KG1 (cell line): Measurements from ENCODE around the gene FSD1L.

ENCODE experiments used
- DNase-seq: peaks from one replicate; lab custom pipeline; 2025; lab: John Stamatoyannopoulos, UW

Gene FSD1L

DNA sequence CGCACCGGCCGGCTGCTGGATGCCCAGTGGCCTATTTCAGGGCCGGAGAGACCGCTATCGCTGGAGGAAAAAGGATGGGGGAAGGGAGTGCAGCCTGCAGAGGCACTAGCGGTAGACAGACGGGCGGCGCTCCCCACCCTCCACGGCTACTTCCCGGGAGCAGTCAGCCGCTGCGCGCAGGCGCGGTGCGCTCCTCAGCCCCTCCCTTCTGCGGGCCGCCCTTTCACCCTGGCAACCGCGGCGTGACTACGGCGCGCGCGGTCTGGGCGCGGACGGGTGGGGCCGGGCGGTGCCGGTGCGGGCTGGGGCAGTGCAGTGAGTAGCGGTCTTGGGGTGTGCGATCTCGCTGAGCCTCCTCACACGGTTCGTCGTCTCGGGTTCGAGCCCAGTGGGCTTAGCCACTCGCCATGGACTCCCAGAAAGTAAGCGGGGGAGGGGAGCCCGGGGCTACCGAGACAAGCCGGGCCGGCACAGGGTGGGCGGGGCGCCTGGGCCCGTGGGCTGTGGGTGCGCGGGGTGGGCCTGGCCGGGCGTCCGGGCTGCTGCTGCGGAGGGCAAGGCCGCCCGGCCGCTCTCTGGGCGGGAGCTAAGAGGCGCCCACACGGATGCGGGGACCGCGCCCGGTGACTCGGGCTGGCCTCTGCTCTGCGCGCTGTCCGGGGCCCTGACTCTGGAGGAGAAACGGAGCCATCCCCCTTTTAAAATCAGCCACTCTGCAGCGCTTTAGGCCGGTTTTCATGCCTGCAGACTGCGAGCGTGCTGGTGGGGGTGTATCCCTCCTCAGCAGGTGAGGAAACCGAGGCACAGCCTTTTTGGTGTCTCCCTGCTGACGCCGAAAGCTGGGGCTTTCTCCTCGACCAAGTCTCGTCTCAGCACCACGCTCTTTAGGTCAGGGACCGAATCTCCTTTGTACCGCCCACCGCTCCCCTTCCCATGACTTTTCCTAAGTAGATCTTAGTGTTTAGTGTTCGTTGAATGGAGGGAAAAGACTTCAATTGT lies at the start of gene FSD1L:
TSS of gene FSD1L (plus strand) at position 221 of the 999 bp plus-strand sequence. CDS start at position 408, 187 bp downstream.
- DNase-seq = peak; percentile 40

DNA sequence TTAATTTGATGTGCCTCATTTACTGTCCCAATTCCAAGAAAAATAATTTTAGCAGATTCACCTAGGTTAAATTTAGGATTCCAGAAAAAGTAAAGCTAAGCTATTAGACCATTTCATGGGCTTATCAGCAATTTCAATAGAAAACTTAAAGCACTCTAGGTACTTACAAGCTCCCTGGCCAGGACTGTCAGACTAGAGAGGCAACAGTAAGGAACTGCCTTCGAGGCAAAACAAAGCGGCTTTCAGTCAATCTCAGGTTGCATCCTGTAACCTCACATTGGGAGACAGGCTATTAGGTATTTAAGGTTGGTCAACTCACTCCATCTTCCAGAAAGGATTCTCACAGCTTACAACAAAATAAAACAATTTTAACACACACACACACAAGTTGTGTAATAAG lies 48.7 kb upstream of the FSD1L start:
- no peak for DNase-seq

DNA sequence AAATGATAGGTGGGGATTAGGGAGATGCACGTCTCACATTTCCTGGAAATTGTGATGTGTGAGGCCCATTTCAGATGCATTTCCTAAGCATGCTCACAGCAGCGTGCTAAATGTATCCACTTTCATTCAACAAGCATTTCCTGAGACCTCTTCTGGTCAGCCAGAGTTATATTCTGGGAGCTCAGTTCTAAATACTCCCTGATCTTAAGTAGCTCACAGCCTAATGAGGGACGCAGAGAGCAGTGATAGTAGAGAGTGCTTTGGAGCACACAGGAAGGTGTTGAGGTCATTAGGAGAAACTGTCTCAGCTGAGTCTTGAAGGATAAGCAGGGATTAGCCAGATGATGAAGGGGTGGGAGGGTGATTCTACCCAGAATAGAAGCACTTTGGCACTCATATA lies 46.2 kb upstream of the FSD1L start:
- DNase-seq = no peak

DNA sequence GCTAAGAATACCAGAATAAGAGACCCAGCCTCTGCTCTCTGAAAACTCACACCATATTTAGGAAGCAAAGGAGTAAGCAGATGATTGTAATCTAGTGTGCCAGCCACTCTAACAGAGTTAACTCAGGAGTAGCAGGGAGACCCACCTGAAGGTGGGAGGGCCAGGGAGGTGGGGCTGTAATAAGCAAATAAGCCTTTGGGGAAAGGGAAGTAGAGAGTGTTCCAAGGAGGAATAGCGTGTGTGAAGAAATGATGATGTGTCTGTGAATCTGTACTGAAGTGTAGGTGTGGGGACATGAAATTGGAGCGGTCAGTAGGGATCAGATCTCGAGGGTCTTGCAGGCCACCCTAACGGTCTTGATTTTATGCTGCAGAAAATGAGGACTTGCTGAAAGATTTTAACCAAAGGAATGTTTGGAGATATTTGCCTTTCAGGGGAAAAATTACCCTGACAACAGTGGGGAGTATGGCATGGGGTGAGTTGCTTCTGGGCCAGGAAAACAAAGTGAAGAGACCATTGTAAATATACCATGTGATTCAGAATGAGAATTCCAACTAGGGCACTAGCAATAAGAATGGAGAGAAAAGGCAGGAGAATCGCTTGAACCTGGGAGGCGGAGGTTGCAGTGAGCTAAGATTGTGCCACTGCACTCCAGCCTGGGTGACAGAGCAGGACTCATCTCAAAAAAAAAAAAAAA lies 44.1 kb upstream of the FSD1L start:
- no peak for DNase-seq

DNA sequence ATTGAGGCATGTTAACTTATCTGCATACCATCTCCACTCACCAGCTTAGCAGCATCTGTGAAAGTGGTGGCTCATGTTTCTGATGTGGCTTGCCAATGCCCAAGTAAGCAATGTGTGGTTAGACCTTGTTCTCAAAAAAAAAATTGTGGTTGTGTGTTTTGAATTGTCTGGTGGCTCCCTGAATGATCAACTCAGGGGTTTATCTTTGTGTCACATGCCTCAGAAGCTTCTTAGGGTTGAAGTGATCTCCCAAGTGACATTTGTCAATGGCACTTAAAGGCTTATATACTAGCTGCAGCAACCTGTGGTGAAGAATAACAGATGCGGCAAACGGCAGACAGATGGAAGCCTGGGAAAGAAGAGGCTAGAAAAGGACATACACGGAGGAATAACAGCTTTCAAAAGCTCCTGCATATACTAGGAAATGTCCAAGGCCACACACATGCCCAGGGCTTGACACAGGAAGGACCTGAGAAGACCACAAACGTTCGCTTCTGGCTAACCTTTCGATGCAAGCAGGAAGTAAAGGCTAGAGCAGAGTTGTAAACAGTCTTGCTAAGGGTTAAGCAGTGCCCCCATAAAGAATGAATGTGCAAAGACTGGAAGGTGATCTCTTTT lies 42.2 kb upstream of the FSD1L start:
- peak; percentile 86 for DNase-seq

DNA sequence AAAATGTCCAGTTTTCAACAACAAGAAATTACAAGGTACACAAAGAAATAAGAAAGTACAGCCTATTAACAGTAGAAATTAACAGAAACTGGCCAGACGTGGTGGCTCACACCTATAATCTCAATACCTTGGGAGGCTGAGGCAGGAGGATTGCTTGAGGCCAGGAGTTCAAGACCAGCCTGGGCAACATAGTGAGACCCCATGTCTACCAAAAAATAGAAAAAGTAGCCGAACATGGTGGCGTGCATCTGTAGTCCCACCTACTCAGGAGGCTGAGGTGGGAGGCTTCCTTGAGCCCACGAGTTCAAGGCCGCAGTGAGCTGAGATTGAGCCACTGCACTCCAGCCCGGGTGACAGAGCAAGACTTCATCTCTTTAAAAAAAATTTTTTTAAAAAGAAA lies 41.5 kb upstream of the FSD1L start:
- no peak for DNase-seq

DNA sequence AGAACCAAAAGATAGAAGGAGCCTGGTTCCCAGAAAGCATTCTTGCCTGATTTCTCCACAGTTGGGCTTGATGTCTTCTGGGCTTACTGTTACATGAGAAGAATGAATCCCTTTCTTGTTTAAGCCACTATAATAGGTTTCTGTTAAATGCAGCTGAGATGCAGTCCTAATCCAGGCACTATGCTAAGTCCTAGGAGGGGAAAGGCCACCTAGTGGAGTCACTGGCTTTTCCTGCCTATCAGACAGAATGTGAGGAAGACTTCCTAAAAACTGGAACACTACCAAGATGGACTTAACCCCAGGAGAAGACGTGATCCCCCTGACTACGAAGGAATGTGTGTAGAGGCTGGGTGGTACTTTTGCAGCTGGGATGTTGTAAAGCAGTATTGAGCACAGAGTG lies 34.3 kb upstream of the FSD1L start:
- no peak for DNase-seq

DNA sequence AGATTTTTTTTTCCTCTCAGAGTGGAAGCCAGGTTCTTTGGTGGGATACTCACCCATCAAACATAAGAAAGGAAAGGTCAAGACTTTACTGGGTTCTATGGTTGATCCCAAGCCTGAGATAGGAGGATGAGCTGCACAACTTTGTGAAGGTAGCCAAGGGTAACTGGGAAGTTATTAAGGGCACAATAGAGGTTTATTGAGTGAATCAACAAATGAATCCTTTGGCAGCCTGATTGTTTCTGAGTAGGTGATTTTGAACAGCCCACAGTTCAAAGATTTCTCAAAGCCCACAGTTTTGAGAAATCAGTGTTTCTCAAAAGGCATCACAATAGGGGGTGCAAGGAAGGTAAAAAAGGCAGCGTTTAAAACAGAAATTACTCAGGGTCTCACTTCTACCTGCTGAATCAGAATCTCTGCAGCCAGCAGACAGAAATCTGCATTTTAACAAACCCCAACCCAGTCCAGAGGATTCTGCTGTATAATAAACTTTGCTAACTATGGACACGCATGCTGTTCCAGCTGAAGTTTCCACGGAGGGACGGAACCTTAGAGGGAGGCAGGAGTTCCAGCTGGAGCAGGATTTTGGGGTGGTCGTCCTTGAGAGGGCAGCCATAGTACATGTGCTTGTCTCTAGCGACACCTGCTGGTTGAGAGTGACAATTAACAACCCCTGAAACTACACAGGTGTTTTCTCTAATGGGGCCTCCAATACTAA lies 32.7 kb upstream of the FSD1L start:
- peak; percentile 38 for DNase-seq

DNA sequence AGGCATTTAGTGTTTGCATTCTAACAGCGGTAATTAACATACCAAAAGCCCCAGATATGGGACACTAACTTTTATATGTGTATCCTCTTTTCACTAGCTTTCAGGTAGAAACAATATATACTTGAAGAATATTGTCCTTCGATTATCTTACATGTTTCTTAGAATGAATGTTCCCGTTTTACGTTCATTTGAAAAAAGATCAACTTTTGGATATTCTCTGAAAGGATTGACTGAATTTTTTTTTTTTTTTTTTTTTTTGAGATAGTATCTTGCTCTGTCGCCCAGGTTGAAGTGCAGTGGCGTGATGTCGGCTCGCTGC lies 32.2 kb upstream of the FSD1L start:
- no peak for DNase-seq

DNA sequence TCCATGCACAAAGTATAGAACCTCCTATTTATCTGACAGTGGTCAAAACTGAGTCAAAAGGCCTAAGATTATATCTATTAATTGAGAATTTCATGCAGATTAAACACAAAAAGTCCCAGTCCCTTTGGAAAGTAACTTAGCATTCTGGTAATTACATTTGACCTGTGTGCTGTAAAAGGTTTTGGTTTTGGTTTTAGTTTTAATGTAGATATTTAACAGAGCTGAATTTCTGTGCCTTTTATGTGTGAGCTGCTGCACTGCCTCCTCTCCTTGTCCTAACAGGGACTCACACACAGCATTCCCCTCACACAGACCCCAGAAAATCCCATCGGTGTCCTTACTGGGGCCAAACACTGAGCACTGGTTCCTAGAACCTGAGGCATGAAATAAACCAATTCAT lies 31.0 kb upstream of the FSD1L start:
- no peak for DNase-seq

DNA sequence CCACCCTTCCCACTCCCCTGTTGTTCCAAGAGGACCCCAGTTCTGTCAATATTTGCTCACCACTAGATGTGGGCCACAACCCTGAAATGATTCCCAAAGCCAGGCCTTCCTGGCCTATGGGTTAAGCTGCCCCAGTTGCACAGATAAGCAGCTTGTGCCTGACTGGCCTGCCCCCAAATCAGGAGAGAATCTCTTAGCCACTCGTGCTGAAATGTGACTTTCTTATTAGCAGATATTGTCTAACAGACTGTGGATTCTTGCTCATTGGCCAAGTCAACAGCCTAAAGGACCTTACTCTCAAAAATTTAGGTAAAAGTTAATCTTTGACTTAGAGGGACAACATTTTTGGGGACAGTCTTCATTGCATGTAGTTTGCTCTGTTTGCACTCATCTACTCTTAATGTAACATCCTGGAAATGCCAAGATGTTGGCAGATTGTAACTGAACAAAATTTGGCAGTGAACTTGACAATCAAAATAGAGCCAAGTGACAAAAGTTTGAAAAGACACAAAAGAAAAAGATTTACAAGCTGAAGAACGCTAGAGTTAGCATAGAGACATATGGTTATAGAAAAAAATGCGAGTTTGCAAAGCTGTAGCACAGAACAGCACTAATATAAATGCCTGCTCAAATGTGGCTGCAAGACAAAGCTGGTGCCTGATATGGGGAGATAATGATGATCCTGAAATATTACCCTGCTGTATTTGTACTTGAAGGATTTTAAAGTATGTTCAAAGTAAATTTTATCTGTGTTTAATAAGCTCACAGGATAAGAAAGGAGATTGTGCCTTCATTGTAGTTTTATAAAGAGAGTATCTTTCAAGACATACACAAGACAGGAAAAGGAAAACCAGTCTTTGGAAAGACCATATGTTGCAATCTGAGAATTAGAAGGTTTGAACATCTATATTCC lies 29.0 kb upstream of the FSD1L start:
- no peak for DNase-seq

DNA sequence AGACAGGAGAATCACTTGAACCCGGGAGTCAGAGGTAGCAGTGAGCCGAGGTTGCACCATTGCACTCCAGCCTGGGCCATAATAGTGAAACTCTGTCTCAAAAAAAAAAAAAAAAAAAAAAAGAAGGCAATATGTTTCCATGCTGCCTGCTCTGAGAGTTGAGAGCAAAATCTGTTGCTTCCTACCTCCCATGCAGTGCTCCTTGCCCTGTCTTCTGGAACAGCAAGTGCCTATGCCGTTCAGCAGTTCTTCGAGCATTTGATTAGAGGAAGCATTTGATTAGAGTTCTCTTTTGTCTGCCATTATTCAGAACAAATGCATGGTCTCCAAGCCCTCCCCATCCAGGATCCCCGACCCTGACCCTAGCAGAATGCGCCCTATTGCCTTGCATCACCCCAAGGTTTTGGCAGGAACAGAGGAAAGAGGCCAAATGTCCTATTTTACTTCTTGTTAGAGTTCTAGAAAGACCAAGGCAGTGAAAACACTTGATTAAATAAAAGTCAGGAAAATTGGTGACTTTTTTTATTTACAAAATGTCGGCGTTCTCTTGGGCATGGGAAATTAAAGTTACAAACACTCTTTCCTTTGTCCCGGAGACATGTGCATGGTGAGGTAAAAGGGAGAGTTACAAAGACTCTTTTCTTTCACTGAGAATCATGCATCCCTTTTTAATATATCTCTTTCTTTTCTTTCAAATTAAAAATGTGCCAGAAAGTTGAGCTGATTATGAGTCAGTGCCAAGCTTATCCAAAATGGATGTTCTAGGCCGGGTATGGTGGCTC lies 27.8 kb upstream of the FSD1L start:
- DNase-seq = no peak

DNA sequence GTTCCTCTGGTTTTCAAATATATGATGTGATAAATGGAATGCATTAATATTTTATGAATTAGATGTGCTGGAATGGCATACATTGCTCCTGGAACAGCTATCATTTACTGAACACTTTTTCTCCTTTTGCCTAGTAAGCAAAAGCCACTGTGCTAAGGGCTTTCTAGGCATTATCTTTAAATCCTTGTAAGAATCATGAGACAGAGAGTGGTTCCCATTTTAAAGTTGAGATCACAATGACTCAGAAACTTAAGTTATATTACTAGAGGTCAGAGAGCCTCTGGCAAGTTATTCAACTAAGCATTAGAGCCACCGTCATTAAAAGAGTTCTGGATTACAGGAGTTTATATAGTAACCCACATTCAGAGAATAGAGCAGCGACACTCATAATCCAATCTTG lies 26.7 kb upstream of the FSD1L start:
- no peak for DNase-seq

DNA sequence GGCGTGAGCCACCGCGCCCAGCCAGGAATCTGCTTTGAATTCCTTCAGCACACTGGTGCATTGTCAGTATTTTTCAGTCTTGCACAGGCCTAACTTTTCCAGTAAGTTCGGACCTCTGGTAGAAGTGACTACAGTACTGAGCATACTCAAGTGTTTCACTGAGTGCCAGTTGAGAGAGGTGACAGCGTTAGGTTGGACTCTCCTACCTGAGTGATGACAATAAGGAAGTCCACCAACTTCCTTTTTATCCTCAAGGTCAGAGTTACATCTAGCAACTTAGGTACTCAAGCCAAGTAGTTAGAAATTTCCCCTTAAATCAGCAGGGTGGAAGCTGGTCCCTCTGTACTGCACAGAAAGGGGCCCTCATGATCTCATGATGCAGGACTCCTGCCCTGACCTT lies 26.0 kb upstream of the FSD1L start:
- no peak for DNase-seq

DNA sequence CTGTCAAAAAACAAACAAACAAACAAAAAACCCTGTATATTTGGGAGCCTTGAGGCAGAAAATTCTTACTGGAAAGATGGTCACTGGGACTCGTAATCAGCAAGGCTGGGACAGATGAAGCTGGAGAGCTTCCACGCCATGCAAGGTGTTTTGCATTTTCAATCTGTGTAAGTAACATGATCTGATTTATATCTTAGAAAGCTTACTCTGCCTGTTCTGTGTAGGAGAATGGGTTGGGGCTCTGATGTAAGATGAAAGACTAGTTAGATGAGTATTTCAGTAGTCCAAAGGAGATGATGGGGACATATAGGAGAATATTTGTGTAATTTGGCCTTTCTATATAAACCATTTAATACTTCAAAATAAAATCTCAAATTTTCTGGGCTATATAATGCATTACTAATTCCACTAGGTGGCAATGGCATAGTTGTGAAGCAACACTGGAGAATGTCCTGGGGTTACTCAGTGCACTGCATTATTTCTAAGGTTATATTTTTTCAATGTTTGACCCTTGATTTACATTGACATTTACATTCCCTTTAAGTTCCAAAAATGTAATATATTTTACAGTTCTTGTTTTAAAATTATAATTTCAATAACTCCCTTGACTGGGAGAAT lies 21.9 kb upstream of the FSD1L start:
- no peak for DNase-seq

DNA sequence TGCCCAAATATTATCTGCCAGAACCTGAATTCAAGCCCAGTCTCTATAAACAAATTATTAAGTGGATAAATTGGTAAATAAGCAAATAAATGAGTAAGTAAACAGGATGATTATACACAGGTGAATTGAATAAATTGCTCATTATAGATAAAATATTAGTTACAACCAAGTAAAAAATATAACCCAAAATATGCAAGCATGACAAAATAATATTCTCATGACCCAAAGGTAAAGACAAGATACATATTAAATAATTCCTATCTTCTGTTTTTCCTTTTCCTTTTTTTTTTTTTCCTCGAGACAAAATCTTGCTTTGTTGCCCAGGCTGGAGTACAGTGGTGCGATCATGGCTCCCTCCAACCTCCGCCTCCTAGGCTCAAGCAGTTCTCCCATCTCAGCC lies 21.2 kb upstream of the FSD1L start:
- DNase-seq = no peak

DNA sequence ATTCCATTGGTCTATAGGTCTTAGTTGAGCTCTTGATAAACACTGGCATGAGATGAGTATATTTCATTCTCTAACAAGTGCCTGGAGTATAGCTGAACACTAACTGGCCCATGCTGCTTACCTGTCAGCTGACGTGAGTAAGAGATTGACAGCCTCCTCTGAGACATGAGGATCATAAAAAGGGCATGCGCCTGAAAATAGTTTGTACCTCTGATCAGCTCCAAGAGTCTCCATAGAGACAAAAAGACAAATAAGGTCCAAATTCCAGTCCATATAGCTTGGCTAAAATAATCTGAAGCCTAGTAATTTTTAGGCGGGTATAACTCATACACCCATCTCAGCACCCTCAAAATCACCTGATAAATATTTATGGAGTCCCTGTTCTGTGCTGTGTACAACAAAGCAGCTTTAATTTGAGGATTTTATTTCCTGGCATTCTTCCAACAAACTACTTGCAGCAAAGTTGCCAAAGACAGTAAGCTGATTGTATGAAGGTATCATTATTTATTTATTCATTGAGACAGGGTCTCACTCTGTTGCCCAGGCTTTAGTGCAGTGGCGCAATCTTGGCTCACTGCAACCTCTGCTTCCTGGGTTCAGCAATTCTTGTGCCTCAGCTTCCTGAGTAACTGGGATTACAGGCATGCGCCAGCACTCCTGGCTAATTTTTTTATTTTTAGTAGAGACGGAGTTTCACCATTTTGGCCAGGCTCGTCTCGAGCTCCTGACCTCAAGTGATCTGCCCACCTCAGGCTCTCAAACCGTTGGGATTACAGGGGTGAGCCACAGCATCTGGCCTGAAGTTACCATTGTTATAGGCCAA lies 16.2 kb upstream of the FSD1L start:
- DNase-seq = no peak

DNA sequence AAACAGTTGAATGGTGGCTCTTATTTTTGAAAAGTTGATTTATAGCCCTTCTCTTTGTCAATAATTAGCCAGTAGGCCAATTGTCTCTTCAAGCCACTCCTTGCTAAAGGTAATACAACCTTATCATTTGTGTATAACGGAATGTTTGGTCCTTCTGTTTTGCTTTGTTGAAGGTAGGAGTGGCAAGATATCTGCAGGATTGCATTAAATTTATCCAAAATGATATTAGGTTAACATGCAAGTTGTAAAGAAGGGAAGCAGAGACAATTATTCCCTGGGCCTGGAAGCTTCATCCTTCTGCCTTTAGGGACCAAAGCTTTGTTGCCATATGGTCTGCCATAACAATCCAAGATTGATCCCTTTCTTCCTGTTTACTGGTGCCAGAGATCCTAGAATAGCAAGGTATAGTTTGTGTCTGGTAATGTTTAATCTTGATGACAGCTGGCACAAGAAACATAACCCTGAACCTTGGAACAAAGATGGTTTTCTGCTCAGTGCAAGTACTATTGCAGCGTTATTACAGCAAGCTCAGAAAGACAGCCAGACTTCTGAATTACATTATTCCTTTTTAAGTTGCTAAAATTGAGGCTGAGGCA lies 15.5 kb upstream of the FSD1L start:
- no peak for DNase-seq

DNA sequence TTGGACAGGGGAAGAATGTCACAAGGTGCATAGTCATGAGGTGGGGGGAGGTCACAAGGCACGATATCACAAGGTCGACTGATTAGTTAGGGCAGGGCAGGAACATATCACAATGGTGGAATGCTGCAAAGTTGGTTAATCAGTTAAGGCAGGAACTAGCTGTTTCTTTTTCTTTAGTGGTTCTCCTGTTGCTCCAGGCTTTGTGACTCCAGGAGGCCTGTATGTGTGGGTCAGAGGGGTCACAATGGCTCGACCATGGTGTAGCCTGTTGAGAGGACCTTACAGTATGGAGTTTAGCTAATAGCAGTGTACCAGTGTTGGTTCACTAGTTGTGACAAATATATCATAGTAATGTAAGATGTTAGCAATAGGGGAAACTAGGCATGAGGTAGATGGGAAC lies 12.4 kb upstream of the FSD1L start:
- no peak for DNase-seq
